SJCRH30 (cell line): Measurements from ENCODE around the gene KRT77. TPM values are rescaled to one million over a fixed set of nuclear protein-coding genes. Genes with fewer than 3 reads are reported as not detected.

ENCODE experiments used
- DNase-seq, 2 experiments: peaks; one replicate each; pipeline ENCODE4 v3.0.0-alpha.2; 2015 to 2020
- H3K27ac ChIP-seq: fragments of 250-450 bp; sonication (Bioruptor Pico); 2 replicates; pipeline ENCODE4 v1.5.1; 2020; ENCODE audit warnings: mild to moderate bottlenecking, moderate library complexity
- H3K27me3 ChIP-seq: fragments of 250-450 bp; sonication (Bioruptor Pico); 2 replicates; pipeline ENCODE4 v1.5.1; 2020; ENCODE audit warnings: mild to moderate bottlenecking, moderate library complexity
- H3K36me3 ChIP-seq: fragments of 250-450 bp; sonication (Bioruptor Pico); 2 replicates; pipeline ENCODE4 v1.5.1; 2020; ENCODE audit warnings: mild to moderate bottlenecking, moderate library complexity
- H3K4me1 ChIP-seq: fragments of 250-450 bp; sonication (Bioruptor Pico); 2 replicates; pipeline ENCODE4 v1.5.1; 2020; ENCODE audit warnings: mild to moderate bottlenecking, moderate library complexity
- H3K4me3 ChIP-seq: fragments of 250-450 bp; sonication (Bioruptor Pico); 2 replicates; pipeline ENCODE4 v1.5.1; 2020; ENCODE audit warnings: mild to moderate bottlenecking, moderate library complexity
- H3K9me3 ChIP-seq: fragments of 250-450 bp; sonication (Bioruptor Pico); replicated peaks from 2 replicates; pipeline ENCODE4 v1.5.1; 2020; ENCODE audit warnings: mild to moderate bottlenecking, moderate library complexity
- total RNA-seq: library from RNA; depleted of rRNA; stranded (reverse); fragments of >200 nt; shearing (Covaris generic); gene quantifications from 2 replicates; pipeline ENCODE4 v1.2.3, GENCODE V29; 2014

The KRT77 gene
- total RNA-seq, 1 experiment from 2014 or later: not detected

- H3K27ac ChIP-seq: no peak overlapping the region
- 0 out of 2 replicates have a peak, but pooled peaks cover 9% of the 10 kb centered on the region for H3K27me3 ChIP-seq
- no peak for DNase-seq
- no peaks in the 10 kb centered on the region for H3K36me3 ChIP-seq
- H3K4me1 ChIP-seq: 0 out of 2 replicates have a peak, but pooled peaks cover 2% of the 10 kb centered on the region
- no peak overlapping the region for H3K4me3 ChIP-seq
- no peaks in the 10 kb centered on the region for H3K9me3 ChIP-seq
Observed at GRCh38 chr12:52735106-52735505, 31.8 kb upstream of the KRT77 start.

DNA sequence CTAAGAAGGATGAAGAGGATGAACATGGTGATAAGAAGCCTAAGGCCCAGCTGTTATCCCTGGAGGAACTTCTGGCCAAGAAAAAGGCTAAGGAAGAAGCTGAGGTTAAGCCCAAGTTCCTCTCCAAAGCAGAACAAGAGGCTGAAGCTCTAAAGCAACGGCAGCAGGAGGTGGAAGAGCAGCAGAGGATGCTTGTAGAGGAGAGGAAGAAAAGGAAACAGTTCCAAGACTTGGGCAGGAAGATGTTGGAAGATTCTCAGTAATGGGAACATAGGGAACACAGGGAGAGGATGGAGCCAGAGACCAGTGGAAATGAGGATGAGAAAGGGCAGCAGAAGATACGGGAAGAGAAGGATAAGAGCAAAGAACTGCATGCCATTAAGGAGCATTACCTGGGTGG, 27.5 kb upstream of the KRT77 start:
- Histone ChIP-seq H3K27me3 (0 out of 2 replicates have a peak, but pooled peaks cover 9% of the 10 kb centered on the region), H3K36me3 (no peaks in the 10 kb centered on the region), H3K4me3 (no peak overlapping the region), H3K4me1 (no peaks in the 10 kb centered on the region), H3K27ac (no peak overlapping the region), H3K9me3 (no peaks in the 10 kb centered on the region)
- no peak for DNase-seq

DNA sequence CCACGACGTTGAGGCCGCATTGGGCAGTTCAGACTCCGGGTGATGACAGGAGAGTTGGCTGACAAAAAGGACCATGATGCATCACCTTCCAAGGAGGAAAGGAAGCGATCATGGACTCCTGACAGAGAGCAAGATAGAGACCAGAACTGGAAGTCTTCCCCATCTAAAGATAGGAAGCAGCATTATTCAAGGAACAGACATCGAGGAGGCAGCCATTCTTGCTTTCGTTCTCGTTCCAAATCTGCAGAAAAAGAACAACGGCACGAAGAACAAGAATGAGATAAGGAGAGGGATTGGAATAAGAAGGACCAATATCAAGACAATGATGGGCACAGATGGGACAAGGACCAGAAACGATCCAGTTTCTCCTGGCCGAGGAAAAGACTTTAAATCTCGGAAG, 27.1 kb upstream of the KRT77 start:
- H3K36me3 ChIP-seq: no peaks in the 10 kb centered on the region
- DNase-seq: no peak
- 0 out of 2 replicates have a peak, but pooled peaks cover 9% of the 10 kb centered on the region for H3K27me3 ChIP-seq

GRCh38 chr12:52729147-52729546, 25.8 kb upstream of the KRT77 start:
- Histone ChIP-seq H3K9me3 (no peaks in the 10 kb centered on the region), H3K4me1 (no peaks in the 10 kb centered on the region), H3K27me3 (0 out of 2 replicates have a peak, but pooled peaks cover 9% of the 10 kb centered on the region), H3K36me3 (no peaks in the 10 kb centered on the region), H3K27ac (no peak overlapping the region), H3K4me3 (no peak overlapping the region)
- DNase-seq: no peak

More for the DNA sequence above, 27.1 kb upstream of the KRT77 start:
- H3K9me3 ChIP-seq: no peaks in the 10 kb centered on the region
- no peaks in the 10 kb centered on the region for H3K4me1 ChIP-seq
- H3K27ac ChIP-seq: no peak overlapping the region
- no peak overlapping the region for H3K4me3 ChIP-seq

- Histone ChIP-seq H3K4me3 (no peak overlapping the region), H3K4me1 (no peaks in the 10 kb centered on the region), H3K36me3 (no peaks in the 10 kb centered on the region), H3K27ac (no peak overlapping the region), H3K9me3 (no peaks in the 10 kb centered on the region), H3K27me3 (0 out of 2 replicates have a peak, but pooled peaks cover 9% of the 10 kb centered on the region)
- no peak for DNase-seq
Observed at GRCh38 chr12:52728374-52728773, 25.1 kb upstream of the KRT77 start.

GRCh38 chr12:52727037-52727436, 23.7 kb upstream of the KRT77 start:
- 0 out of 2 replicates have a peak, but pooled peaks cover 9% of the 10 kb centered on the region for H3K27me3 ChIP-seq
- H3K36me3 ChIP-seq: no peaks in the 10 kb centered on the region
- H3K9me3 ChIP-seq: no peaks in the 10 kb centered on the region
- H3K4me3 ChIP-seq: no peak overlapping the region
- no peak overlapping the region for H3K27ac ChIP-seq
- H3K4me1 ChIP-seq: no peaks in the 10 kb centered on the region
- DNase-seq: no peak

DNA sequence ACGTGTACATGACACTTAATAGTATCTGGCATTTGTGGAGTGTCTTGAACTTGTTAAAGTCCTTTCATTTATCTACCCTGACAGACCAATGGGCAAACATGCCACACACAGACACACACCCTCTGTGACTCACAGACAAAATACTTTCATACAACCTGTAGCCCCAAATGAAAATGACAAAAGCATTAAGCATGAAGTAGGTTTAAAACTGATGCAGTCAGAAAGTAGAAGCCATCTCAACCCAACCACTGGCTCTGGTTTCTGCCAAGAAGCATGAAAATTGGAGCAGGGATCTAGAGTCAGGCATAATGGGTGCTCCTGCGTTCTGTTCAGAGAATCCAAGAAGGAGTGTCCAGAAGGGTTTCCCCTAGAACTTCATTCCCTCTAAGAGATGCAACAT, 23.1 kb upstream of the KRT77 start:
- no peaks in the 10 kb centered on the region for H3K9me3 ChIP-seq
- no peak overlapping the region for H3K27ac ChIP-seq
- H3K4me1 ChIP-seq: no peaks in the 10 kb centered on the region
- DNase-seq: no peak
- no peak overlapping the region for H3K4me3 ChIP-seq
- H3K27me3 ChIP-seq: 0 out of 2 replicates have a peak, but pooled peaks cover 7% of the 10 kb centered on the region
- no peaks in the 10 kb centered on the region for H3K36me3 ChIP-seq

DNA sequence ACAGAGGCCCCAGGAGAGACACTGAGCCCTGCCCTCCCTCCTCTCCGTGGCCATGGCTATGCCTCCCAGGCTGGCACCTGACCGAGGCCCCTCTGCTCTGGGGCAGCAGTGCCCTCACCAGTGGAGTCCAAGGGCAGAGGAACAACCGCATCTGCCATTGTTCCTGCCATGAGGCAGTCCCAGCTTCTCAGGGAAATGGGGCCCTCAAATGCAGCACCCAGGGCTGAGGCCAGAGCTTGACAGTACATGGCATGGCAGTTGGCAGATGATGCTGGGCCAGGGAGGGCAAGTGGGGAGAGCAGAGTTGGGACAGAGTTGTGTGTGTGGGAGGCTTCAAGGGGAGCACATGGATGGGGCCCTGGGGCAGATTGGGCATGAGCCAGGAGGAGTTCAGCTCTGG, 21.1 kb upstream of the KRT77 start:
- DNase-seq: no peak
- H3K27me3 ChIP-seq: no peaks in the 10 kb centered on the region
- H3K36me3 ChIP-seq: no peaks in the 10 kb centered on the region
- no peak overlapping the region for H3K4me3 ChIP-seq
- H3K27ac ChIP-seq: no peak overlapping the region
- H3K9me3 ChIP-seq: no peaks in the 10 kb centered on the region
- no peaks in the 10 kb centered on the region for H3K4me1 ChIP-seq

DNA sequence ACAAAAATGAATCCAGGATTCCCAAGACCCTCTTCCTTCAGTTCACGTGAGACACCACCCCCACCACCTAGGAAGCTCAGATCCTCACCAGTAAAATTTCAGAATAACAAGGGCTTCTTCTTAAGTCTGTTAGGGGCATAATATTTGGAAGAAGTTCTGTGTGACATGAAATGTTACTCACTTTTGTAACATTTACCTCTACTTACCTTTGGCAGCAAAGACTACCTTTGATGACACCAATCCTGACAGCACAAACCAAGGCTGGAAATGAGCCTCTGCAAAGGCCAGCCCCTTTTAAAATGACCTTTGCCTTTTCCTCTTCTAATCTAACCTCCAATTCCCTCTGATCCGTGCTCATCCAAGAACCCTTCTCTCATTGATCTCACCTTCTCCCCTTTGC, 19.4 kb upstream of the KRT77 start:
- Histone ChIP-seq H3K4me3 (no peak overlapping the region), H3K27ac (no peak overlapping the region), H3K27me3 (no peaks in the 10 kb centered on the region), H3K9me3 (no peaks in the 10 kb centered on the region), H3K36me3 (no peaks in the 10 kb centered on the region), H3K4me1 (no peaks in the 10 kb centered on the region)
- no peak for DNase-seq

- Histone ChIP-seq H3K36me3 (no peaks in the 10 kb centered on the region), H3K4me3 (no peak overlapping the region), H3K27me3 (no peaks in the 10 kb centered on the region), H3K9me3 (no peaks in the 10 kb centered on the region), H3K4me1 (no peaks in the 10 kb centered on the region), H3K27ac (no peak overlapping the region)
- DNase-seq: no peak
Observed at GRCh38 chr12:52721838-52722470, 18.6 kb upstream of the KRT77 start.

DNA sequence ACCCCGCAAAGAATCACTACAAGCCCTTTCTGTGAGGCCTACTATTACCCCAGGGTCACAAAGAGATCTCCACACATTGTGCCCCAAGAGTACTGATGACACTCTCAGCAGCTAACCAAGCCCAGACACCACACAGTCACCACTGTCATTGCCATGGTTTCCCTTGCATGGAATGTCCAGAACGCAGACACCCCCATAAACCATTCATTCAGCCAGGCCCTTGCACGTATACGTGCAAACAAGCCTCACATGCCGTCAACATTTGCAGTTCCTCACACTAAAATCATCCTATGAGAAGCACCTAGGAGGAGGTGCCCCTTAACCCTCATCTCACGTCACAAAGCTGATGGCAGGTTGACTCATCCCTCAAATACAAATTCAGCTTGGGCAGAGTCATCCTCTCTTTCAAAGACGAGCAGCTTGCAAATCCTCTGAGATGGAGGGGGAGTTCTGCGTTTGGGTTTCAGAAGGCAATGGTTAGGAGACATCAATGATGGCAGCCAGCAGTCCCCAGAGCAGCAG, 17.1 kb upstream of the KRT77 start:
- Histone ChIP-seq H3K4me1 (no peaks in the 10 kb centered on the region), H3K27ac (no peak overlapping the region), H3K36me3 (no peaks in the 10 kb centered on the region), H3K27me3 (no peaks in the 10 kb centered on the region), H3K9me3 (no peaks in the 10 kb centered on the region), H3K4me3 (no peak overlapping the region)
- DNase-seq: no peak

- H3K4me1 ChIP-seq: no peaks in the 10 kb centered on the region
- no peak overlapping the region for H3K4me3 ChIP-seq
- H3K9me3 ChIP-seq: no peaks in the 10 kb centered on the region
- no peak for DNase-seq
- H3K36me3 ChIP-seq: no peaks in the 10 kb centered on the region
- H3K27me3 ChIP-seq: no peaks in the 10 kb centered on the region
- no peak overlapping the region for H3K27ac ChIP-seq
Observed at GRCh38 chr12:52716061-52716460, 12.7 kb upstream of the KRT77 start.

DNA sequence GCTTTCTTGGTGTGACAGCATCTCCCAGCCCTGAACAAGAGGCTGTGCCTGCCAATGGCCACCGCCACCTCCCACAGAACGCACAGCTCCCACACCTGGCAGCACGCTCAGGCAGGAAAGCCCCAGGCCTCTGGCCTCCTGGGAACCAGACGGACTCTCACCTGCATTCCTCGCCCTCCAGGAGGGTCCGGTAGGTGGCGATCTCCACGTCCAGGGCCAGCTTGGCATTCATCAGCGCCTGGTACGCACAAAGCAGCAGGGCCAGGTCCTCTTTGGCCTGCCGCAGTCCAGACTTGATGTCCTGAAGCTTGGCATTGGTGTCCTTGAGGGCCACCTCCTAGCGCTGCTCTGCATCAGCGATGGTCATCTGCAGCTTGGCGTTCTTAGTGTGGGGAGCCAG, 12.1 kb upstream of the KRT77 start:
- Histone ChIP-seq H3K9me3 (no peaks in the 10 kb centered on the region), H3K27ac (no peak overlapping the region), H3K4me1 (no peaks in the 10 kb centered on the region), H3K27me3 (no peaks in the 10 kb centered on the region), H3K4me3 (no peak overlapping the region), H3K36me3 (no peaks in the 10 kb centered on the region)
- no peak for DNase-seq

GRCh38 chr12:52714887-52715281, 11.6 kb upstream of the KRT77 start:
- Histone ChIP-seq H3K27me3 (no peaks in the 10 kb centered on the region), H3K36me3 (no peaks in the 10 kb centered on the region), H3K9me3 (no peaks in the 10 kb centered on the region), H3K4me1 (no peaks in the 10 kb centered on the region), H3K4me3 (no peak overlapping the region), H3K27ac (no peak overlapping the region)
- no peak for DNase-seq

DNA sequence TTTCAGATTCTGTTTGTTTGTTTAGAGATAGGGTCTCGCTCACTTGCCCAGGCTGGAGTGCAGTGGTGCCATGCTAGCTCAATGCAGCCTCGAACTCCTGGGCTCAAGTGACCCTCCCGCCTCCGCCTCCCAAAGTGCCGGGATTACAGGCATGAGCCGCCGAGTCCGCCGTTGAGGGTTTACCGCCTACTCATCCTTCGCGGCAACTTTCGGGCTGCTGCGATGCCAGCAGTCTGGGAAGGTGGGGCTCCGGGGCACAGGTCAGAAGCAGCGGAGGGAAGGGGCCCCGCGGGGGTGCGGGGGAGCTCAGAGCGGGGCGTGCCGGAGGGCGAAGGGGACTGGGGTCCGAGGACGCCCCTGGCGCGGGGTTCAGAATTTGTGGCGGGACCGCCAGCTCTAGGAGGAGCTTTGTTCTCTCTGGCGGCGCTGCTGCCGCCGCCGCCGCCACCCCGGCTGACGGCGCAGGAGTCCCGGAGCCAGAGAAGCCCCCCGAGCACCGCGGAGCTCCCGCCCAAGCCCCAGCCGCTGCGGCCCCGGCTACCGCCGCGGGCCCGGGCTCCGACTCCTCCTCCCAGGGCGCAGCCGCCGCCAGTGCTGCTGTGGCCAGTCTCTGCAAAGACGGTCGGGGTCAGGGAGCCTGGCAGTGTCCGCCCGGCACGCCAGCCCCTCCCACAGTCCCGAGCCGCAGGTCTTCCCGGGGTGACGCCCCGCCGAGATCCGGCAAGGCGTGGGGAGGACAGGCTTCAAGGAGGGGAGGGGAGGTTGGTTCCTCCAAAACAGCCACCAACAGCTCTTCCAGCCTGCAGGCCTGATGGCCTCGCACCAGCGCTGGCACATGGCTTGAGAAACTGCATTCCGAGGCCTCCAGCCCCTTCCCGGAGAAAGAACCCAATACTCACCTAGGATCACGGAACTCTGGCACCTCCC, 10.9 kb upstream of the KRT77 start:
- no peaks in the 10 kb centered on the region for H3K36me3 ChIP-seq
- no peaks in the 10 kb centered on the region for H3K4me1 ChIP-seq
- no peaks in the 10 kb centered on the region for H3K27me3 ChIP-seq
- no peak overlapping the region for H3K27ac ChIP-seq
- no peak overlapping the region for H3K4me3 ChIP-seq
- no peaks in the 10 kb centered on the region for H3K9me3 ChIP-seq
- DNase-seq: no peak
